Gastroesophageal sphincter (tissue), 4 donors: Measurements from ENCODE around the gene CCR9. TPM values are rescaled to one million over a fixed set of nuclear protein-coding genes. Genes with fewer than 3 reads are reported as not detected.

ENCODE experiments used
- ATAC-seq: fragments of 150-250 bp; one replicate; pipeline ENCODE4 v1.9.1; 2016; ENCODE audit warnings: mild to moderate bottlenecking, moderate library complexity
- H3K27ac ChIP-seq, 4 donors: fragments of 200-600 bp; sonication (generic) in 3 of 4; 1 replicate in 3 of 4; 2 replicates in 1 of 4; pipeline ENCODE4 v1.5.1; 2016 to 2019
- H3K27me3 ChIP-seq: fragments of 200-600 bp; sonication (generic); one replicate; pipeline ENCODE4 v1.5.1; 2019
- H3K36me3 ChIP-seq, 2 donors: fragments of 200-600 bp; sonication (generic); one replicate each; pipeline ENCODE4 v1.5.1; 2019; ENCODE audit warnings: control low read depth in 1 of 2
- H3K4me1 ChIP-seq, 3 donors: fragments of 200-600 bp; sonication (generic); 1 replicate in 2 of 3; 2 replicates in 1 of 3; pipeline ENCODE4 v1.5.1; 2016 to 2019; ENCODE audit warnings: control low read depth in 2 of 3
- H3K4me3 ChIP-seq, 2 donors: fragments of 200-600 bp; sonication (generic); one replicate each; pipeline ENCODE4 v1.5.1; 2019; ENCODE audit warnings: mild to moderate bottlenecking in 1 of 2, moderate library complexity in 1 of 2
- H3K9me3 ChIP-seq, 3 donors: fragments of 200-600 bp; sonication (generic); one replicate each; pipeline ENCODE4 v1.5.1; 2017 to 2019; ENCODE audit warnings: control low read depth in 2 of 3
- EP300 ChIP-seq: sonication (generic); formaldehyde crosslinking; IDR thresholded peaks from one replicate; pipeline ENCODE4 v1.6.1; 2017; ENCODE audit warnings: antibody characterized with exemption, mild to moderate bottlenecking
- POLR2A ChIP-seq, 2 donors: fragments of 450-650 bp; IDR thresholded peaks; one replicate each; pipeline ENCODE4 v1.6.1; 2017; ENCODE audit warnings: antibody characterized with exemption in 2 of 2, mild to moderate bottlenecking in 2 of 2, moderate library complexity in 1 of 2
- POLR2AphosphoS5 ChIP-seq: sonication (generic); formaldehyde crosslinking; IDR thresholded peaks from one replicate; pipeline ENCODE4 v1.6.1; 2017; ENCODE audit warnings: antibody characterized with exemption
- WGBS, 2 donors: methylation state at CpG; one replicate each; pipeline ENCODE4 v1.1.5; 2018; ENCODE audit warnings: low coverage in 1 of 2; 5-methylcytosine and 5-hydroxymethylcytosine counted together
- total RNA-seq, 4 donors: library from RNA; depleted of rRNA; stranded (reverse); fragments of >200 nt; gene quantifications; one replicate each; pipeline ENCODE4 v1.1.0, GENCODE V29; 2016
- TF ChIP-seq, protein P1 (sequence below), 4 experiments: fragments of 200-600 bp in 2 of 4; fragments of 450-650 bp in 2 of 4; sonication (generic) in 1 of 4; IDR thresholded peaks; one replicate each; pipeline ENCODE4 v1.5.1; 2017 to 2019; ENCODE audit warnings: antibody characterized with exemption in 4 of 4, mild to moderate bottlenecking in 2 of 4, moderate library complexity in 2 of 4

CCR9 gene
- total RNA-seq, 4 donors from 2014 or later = not detected

DNA sequence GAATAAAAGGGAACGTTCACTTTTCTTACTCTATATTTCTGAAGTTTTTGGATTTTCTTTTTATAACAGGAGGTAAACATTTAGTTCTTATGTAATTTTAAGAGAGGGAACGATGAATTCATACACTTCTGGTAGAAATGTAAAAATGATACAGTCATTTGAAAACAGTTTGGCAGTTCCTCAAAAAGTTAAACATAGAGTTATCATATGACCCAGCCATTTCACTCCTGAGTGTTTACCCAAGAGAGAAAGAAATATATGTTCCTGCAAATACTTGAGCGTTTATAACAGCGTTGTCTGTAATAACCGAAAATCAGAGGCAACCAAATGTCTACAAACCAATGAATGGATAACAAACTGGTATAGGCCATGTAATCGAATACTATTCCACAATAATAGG is 20.8 kb upstream of the CCR9 start:
- TF ChIP-seq EP300 = no peak
- TF ChIP-seq POLR2AphosphoS5 = no peak
- TF ChIP-seq POLR2A (IDR thresholded peaks at IDR 0.05) = no peak
- TF ChIP-seq, protein P1, sequence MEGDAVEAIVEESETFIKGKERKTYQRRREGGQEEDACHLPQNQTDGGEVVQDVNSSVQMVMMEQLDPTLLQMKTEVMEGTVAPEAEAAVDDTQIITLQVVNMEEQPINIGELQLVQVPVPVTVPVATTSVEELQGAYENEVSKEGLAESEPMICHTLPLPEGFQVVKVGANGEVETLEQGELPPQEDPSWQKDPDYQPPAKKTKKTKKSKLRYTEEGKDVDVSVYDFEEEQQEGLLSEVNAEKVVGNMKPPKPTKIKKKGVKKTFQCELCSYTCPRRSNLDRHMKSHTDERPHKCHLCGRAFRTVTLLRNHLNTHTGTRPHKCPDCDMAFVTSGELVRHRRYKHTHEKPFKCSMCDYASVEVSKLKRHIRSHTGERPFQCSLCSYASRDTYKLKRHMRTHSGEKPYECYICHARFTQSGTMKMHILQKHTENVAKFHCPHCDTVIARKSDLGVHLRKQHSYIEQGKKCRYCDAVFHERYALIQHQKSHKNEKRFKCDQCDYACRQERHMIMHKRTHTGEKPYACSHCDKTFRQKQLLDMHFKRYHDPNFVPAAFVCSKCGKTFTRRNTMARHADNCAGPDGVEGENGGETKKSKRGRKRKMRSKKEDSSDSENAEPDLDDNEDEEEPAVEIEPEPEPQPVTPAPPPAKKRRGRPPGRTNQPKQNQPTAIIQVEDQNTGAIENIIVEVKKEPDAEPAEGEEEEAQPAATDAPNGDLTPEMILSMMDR (IDR thresholded peaks at IDR 0.05) = no peak
- Histone ChIP-seq H3K9me3 (peaks cover 0 to 9% (median 0%) of the 10 kb centered on the region in 3 donors), H3K36me3 (no peaks in the 10 kb centered on the region), H3K4me1 (no peaks in the 10 kb centered on the region), H3K27me3 (no peaks in the 10 kb centered on the region), H3K27ac (no peak overlapping the region), H3K4me3 (no peak overlapping the region)
- 35 to 50% methylated on average over 6 of the region's 6 CpGs for WGBS, 2 donors
- no peak for ATAC-seq

DNA sequence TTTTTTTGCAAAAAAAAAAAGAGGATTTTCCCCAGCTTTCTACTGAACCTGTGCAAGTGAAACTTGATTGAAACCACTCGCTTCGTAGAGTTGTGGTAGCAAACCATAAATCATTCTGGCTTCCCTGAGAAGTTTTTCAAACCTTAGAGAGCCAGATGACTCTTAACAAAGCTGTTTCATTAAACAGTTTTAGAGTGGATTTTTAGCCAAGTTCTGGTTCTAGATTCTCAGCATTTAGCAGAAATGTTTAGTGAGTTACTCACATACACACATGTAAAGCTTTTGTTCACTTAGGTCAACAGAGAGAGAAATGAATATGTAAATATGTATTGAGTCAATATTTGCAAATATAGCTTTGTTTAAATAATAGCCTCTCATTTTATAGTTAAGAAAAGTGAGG is 18.1 kb upstream of the CCR9 start:
- H3K4me3 ChIP-seq = no peak overlapping the region
- H3K36me3 ChIP-seq = no peaks in the 10 kb centered on the region
- 60 to 84% methylated on average over 2 of the region's 2 CpGs for WGBS, 2 donors
- H3K27ac ChIP-seq = no peak overlapping the region
- no peaks in the 10 kb centered on the region for H3K4me1 ChIP-seq
- TF ChIP-seq, protein P1 (IDR thresholded peaks at IDR 0.05) = no peak
- TF ChIP-seq POLR2AphosphoS5 (no peak), POLR2A (IDR thresholded peaks at IDR 0.05) (no peak), EP300 (no peak)
- H3K9me3 ChIP-seq = peaks cover 0 to 8% (median 0%) of the 10 kb centered on the region in 3 donors
- ATAC-seq = no peak
- H3K27me3 ChIP-seq = no peaks in the 10 kb centered on the region

DNA sequence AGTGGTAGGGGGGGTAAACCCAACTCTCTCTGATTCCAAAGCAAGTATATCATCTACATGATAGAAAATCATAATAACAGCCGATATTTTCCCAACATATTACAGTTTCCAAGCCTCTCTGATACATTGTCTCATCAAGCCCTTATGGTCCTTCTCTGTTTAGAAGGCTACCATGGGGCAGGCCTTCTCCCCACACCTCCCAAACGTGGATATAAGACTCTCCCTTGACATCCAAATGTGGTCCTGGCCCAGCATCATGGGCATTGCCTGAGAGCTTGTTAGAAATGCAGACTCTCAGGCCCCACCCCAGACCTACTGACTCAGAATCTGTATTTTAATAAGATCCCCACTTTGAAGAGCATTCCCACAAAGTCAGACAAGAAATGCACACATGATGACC is 17.7 kb upstream of the CCR9 start:
- ATAC-seq = no peak
- Histone ChIP-seq H3K4me3 (no peak overlapping the region), H3K9me3 (peaks cover 0 to 3% (median 0%) of the 10 kb centered on the region in 3 donors), H3K27ac (no peak overlapping the region), H3K27me3 (no peaks in the 10 kb centered on the region), H3K4me1 (no peaks in the 10 kb centered on the region), H3K36me3 (no peaks in the 10 kb centered on the region)
- WGBS, 2 donors = 46 to 80% methylated on average over 2 of the region's 2 CpGs
- TF ChIP-seq POLR2A (IDR thresholded peaks at IDR 0.05) = no peak
- TF ChIP-seq, protein P1 (IDR thresholded peaks at IDR 0.05) = no peak
- no peak for TF ChIP-seq POLR2AphosphoS5
- no peak for TF ChIP-seq EP300

DNA sequence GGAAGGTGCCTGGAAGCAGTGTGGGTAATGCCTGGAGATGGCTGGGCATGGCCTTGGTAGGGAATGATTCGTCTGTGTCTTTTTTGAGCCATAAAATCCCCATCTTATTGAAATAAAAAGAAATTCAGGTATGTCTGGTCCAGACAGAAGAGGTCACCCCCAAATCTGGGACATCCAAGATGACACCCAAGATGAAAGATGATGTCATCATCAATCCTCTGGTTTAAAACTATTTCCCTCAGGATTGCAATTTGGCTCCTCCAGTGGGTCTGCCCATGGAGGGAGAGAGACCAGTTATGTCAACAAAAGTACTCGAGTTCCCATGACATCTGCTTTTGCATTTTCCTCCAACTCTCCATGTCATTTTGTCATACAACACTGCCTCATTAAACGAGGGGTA is 16.7 kb upstream of the CCR9 start:
- H3K36me3 ChIP-seq = no peaks in the 10 kb centered on the region
- WGBS, 2 donors = 46 to 78% methylated on average over 2 of the region's 3 CpGs
- no peaks in the 10 kb centered on the region for H3K4me1 ChIP-seq
- H3K27ac ChIP-seq = no peak overlapping the region
- no peaks in the 10 kb centered on the region for H3K9me3 ChIP-seq
- no peaks in the 10 kb centered on the region for H3K27me3 ChIP-seq
- TF ChIP-seq POLR2A (IDR thresholded peaks at IDR 0.05) (no peak), EP300 (no peak), POLR2AphosphoS5 (no peak)
- TF ChIP-seq, protein P1 (IDR thresholded peaks at IDR 0.05) = no peak
- H3K4me3 ChIP-seq = no peak overlapping the region
- no peak for ATAC-seq

DNA sequence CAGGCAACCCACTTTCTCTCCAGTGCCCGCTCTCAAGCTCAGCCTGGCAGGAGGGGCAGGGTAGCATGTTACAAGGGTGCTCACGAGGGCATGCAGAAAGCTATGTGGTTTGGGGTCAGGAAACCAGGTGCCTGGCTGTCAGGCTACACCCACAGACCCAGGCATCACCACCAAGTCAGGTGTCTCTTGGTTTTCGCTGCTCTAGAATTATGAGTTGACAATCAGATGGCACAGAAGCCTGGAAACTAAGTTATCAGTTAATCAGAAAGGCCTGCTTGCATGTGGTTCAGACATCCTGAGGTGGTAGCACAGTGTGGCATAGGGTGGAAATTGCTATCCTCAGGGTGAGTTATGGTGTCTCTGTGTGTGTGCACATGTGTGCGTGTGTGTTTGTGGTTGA is 16.2 kb upstream of the CCR9 start:
- Histone ChIP-seq H3K36me3 (no peaks in the 10 kb centered on the region), H3K4me3 (no peak overlapping the region), H3K9me3 (no peaks in the 10 kb centered on the region), H3K4me1 (no peaks in the 10 kb centered on the region), H3K27me3 (no peaks in the 10 kb centered on the region), H3K27ac (no peak overlapping the region)
- TF ChIP-seq, protein P1 (IDR thresholded peaks at IDR 0.05) = no peak
- TF ChIP-seq POLR2A (IDR thresholded peaks at IDR 0.05) (no peak), EP300 (no peak), POLR2AphosphoS5 (no peak)
- WGBS, 2 donors = 67 to 73% methylated on average over 1 to 4 of the region's 4 CpGs
- no peak for ATAC-seq
